H1 (cell line): ENCODE results near the gene RNF220. TPM values are rescaled to one million over a fixed set of nuclear protein-coding genes. Genes with fewer than 3 reads are reported as not detected.

Experiments used
- CTCF ChIA-PET: fragments of 300-600 bp; sonication (Branson Sonifier 250); formaldehyde crosslinking; loops from one replicate; lab custom pipeline; 2021; ENCODE audit not compliant: partially characterized antibody; lab: Charles Lee
- POLR2A ChIA-PET: fragments of 300-600 bp; sonication (Branson Sonifier 250); formaldehyde crosslinking; loops from one replicate; lab custom pipeline; 2021; ENCODE audit warnings: inconsistent platforms; ENCODE audit not compliant: partially characterized antibody; lab: Charles Lee
- DNase-seq, 2 experiments: peaks; one replicate each; pipeline versions ENCODE4 v3.0.0 to v3.0.0-alpha.2; 2010 to 2022; ENCODE audit warnings: low spot score in 2 of 2, low read depth in 1 of 2, mixed read lengths in 1 of 2
- FAIRE-seq: peaks from 2 replicates; lab custom pipeline; 2011; peaks lifted over from hg19 to GRCh38; lab: Jason Lieb, UNC
- H2AFZ ChIP-seq: 2 replicates; pipeline ENCODE4 v1.8.1; 2012; ENCODE audit warnings: low read length, inconsistent platforms
- H2AK5ac ChIP-seq: 2 replicates; pipeline ENCODE4 v1.6.1; 2013; ENCODE audit warnings: low read depth, low read length
- H2BK120ac ChIP-seq: replicated peaks from 2 replicates; pipeline ENCODE3; 2013; ENCODE audit warnings: low read depth, low read length, inconsistent platforms
- H2BK12ac ChIP-seq: 2 replicates; pipeline ENCODE4 v1.6.1; 2013; ENCODE audit warnings: low read depth, low read length
- H2BK15ac ChIP-seq: 2 replicates; pipeline ENCODE4 v1.6.1; 2013; ENCODE audit warnings: low read length
- H2BK20ac ChIP-seq: 2 replicates; pipeline ENCODE4 v1.6.1; 2013; ENCODE audit warnings: low read length
- H2BK5ac ChIP-seq: 2 replicates; pipeline ENCODE4 v1.6.1; 2013; ENCODE audit warnings: low read depth, low read length
- H3K14ac ChIP-seq: 2 replicates; pipeline ENCODE4 v1.6.1; 2013; ENCODE audit warnings: inconsistent platforms; ENCODE audit not compliant: insufficient read length
- H3K18ac ChIP-seq: 2 replicates; pipeline ENCODE4 v1.6.1; 2013; ENCODE audit warnings: low read length; ENCODE audit errors: extremely low read depth
- H3K23ac ChIP-seq: 2 replicates; pipeline ENCODE4 v1.6.1; 2013; ENCODE audit warnings: inconsistent platforms; ENCODE audit not compliant: insufficient read length
- H3K23me2 ChIP-seq: 2 replicates; pipeline ENCODE4 v1.6.1; 2013; ENCODE audit warnings: low read depth, low read length
- H3K27ac ChIP-seq: 2 replicates; pipeline ENCODE4 v1.6.1; 2011; ENCODE audit warnings: low read depth, low read length, inconsistent platforms
- H3K27me3 ChIP-seq, 4 experiments: replicated peaks in 1 of 4; 1 replicate in 1 of 4; 2 replicates in 3 of 4; pipeline versions ENCODE4 v1.6.1 to v1.8.1; 2011 to 2013; ENCODE audit warnings: low read length in 3 of 4, mild to moderate bottlenecking in 3 of 4, inconsistent platforms in 2 of 4, mixed read lengths in 2 of 4, moderate library complexity in 1 of 4; ENCODE audit not compliant: control insufficient read depth in 3 of 4, insufficient read depth in 3 of 4; ENCODE audit errors: extremely low read depth in 1 of 4
- H3K36me3 ChIP-seq, 4 experiments: 2 replicates each; pipeline versions ENCODE4 v1.6.1 to v1.8.1; 2011 to 2013; ENCODE audit warnings: mild to moderate bottlenecking in 4 of 4, low read length in 3 of 4, moderate library complexity in 2 of 4, control low read depth in 1 of 4, inconsistent platforms in 1 of 4; ENCODE audit not compliant: insufficient read depth in 4 of 4, control insufficient read depth in 2 of 4
- H3K4ac ChIP-seq: replicated peaks from 2 replicates; pipeline ENCODE3; 2013; ENCODE audit warnings: low read length, low read depth, mixed read lengths, inconsistent platforms; ENCODE audit not compliant: insufficient read length
- H3K4me1 ChIP-seq, 4 experiments: replicated peaks in 1 of 4; 1 replicate in 1 of 4; 2 replicates in 3 of 4; pipeline versions ENCODE4 v1.6.1 to v1.8.1; 2011 to 2013; ENCODE audit warnings: low read length in 3 of 4, inconsistent platforms in 2 of 4, mixed read lengths in 1 of 4; ENCODE audit not compliant: insufficient read depth in 4 of 4, control insufficient read depth in 3 of 4
- H3K4me2 ChIP-seq, 2 experiments: 2 replicates each; pipeline versions ENCODE4 v1.6.1 to v1.8.1; 2011 to 2013; ENCODE audit warnings: low read depth in 2 of 2, low read length in 2 of 2, control low read depth in 1 of 2, inconsistent platforms in 1 of 2, mild to moderate bottlenecking in 1 of 2; ENCODE audit not compliant: insufficient read depth in 1 of 2
- H3K4me3 ChIP-seq, 4 experiments: fragments of 200-600, 300-600 bp in 1 of 4; sonication (generic), shearing (Covaris generic), sonication (Bioruptor Twin) in 1 of 4; 2 replicates each; pipeline versions ENCODE4 v1.5.1 to v1.8.1; 2011 to 2016; ENCODE audit warnings: low read length in 4 of 4, low read depth in 3 of 4, control low read depth in 2 of 4, inconsistent platforms in 2 of 4, mild to moderate bottlenecking in 2 of 4, mixed read lengths in 1 of 4, moderate library complexity in 1 of 4; ENCODE audit not compliant: insufficient read depth in 2 of 4; ENCODE audit errors: extremely low read depth in 1 of 4
- H3K56ac ChIP-seq: replicated peaks from 2 replicates; pipeline ENCODE3; 2013; ENCODE audit warnings: low read depth, mild to moderate bottlenecking, mixed read lengths, low read length, inconsistent platforms; ENCODE audit not compliant: insufficient read length
- H3K79me1 ChIP-seq: 2 replicates; pipeline ENCODE4 v1.6.1; 2013; ENCODE audit warnings: low read depth, low read length, control low read depth
- H3K79me2 ChIP-seq, 2 experiments: 2 replicates each; pipeline versions ENCODE4 v1.6.1 to v1.8.1; 2012 to 2013; ENCODE audit warnings: low read length in 2 of 2, mild to moderate bottlenecking in 2 of 2, inconsistent platforms in 1 of 2; ENCODE audit not compliant: insufficient read depth in 2 of 2, control insufficient read depth in 1 of 2
- H3K9ac ChIP-seq, 4 experiments: replicated peaks in 1 of 4; 1 replicate in 1 of 4; 2 replicates in 3 of 4; pipeline versions ENCODE4 v1.6.1 to v1.8.1; 2011 to 2013; ENCODE audit warnings: low read depth in 3 of 4, low read length in 3 of 4, control low read depth in 2 of 4, mild to moderate bottlenecking in 2 of 4, moderate library complexity in 2 of 4, inconsistent platforms in 1 of 4; ENCODE audit errors: extremely low read depth in 1 of 4
- H3K9me3 ChIP-seq, 2 experiments: 2 replicates each; pipeline versions ENCODE4 v1.6.1 to v1.8.1; 2012 to 2013; ENCODE audit warnings: mild to moderate bottlenecking in 2 of 2, moderate library complexity in 2 of 2, control low read depth in 1 of 2, inconsistent platforms in 1 of 2, low read depth in 1 of 2, low read length in 1 of 2, mixed read lengths in 1 of 2; ENCODE audit not compliant: insufficient read depth in 2 of 2
- H4K20me1 ChIP-seq, 2 experiments: replicated peaks in 1 of 2; 2 replicates each; pipeline versions ENCODE3 to v1.8.1; 2011 to 2013; ENCODE audit warnings: inconsistent platforms in 2 of 2, low read length in 2 of 2, mild to moderate bottlenecking in 1 of 2; ENCODE audit not compliant: insufficient read depth in 2 of 2, control insufficient read depth in 1 of 2
- H4K5ac ChIP-seq: 2 replicates; pipeline ENCODE4 v1.6.1; 2013; ENCODE audit warnings: low read length, low read depth, mixed read lengths, inconsistent platforms; ENCODE audit not compliant: insufficient read length
- H4K8ac ChIP-seq: 2 replicates; pipeline ENCODE4 v1.8.0; 2013; ENCODE audit warnings: mild to moderate bottlenecking, moderate library complexity, low read length, inconsistent platforms; ENCODE audit not compliant: insufficient read depth; ENCODE audit errors: extremely low read depth
- H4K91ac ChIP-seq: replicated peaks from 2 replicates; pipeline ENCODE3; 2013; ENCODE audit warnings: low read length, mixed read lengths, inconsistent platforms; ENCODE audit not compliant: insufficient read length
- BACH1 ChIP-seq: IDR thresholded peaks from 2 replicates; pipeline ENCODE4 v1.6.1; 2012; ENCODE audit warnings: low read length, improper control_type of control experiment
- CEBPB ChIP-seq: IDR thresholded peaks from 2 replicates; pipeline ENCODE4 v1.6.1; 2012; ENCODE audit warnings: low read depth, low read length
- FOSL1 ChIP-seq: IDR thresholded peaks from 2 replicates; pipeline ENCODE4 v1.6.1; 2011; ENCODE audit warnings: mild to moderate bottlenecking, low read depth, low read length, moderate library complexity; ENCODE audit not compliant: insufficient read depth
- GTF2F1 ChIP-seq: IDR thresholded peaks from 2 replicates; pipeline ENCODE4 v1.6.1; 2012; ENCODE audit warnings: low read depth, low read length, improper control_type of control experiment, borderline replicate concordance
- RFX5 ChIP-seq: IDR thresholded peaks from 2 replicates; pipeline ENCODE4 v1.6.1; 2011; ENCODE audit warnings: low read depth, low read length, improper control_type of control experiment, borderline replicate concordance
- SAP30 ChIP-seq: fragments of 300-600 bp; sonication (generic); IDR thresholded peaks from 2 replicates; pipeline ENCODE4 v1.7.1; 2012; ENCODE audit warnings: low read length, moderate library complexity, mild to moderate bottlenecking, inconsistent platforms; ENCODE audit not compliant: insufficient read depth, insufficient replicate concordance
- SIX5 ChIP-seq: IDR thresholded peaks from 2 replicates; pipeline ENCODE4 v1.6.1; 2011; ENCODE audit warnings: mild to moderate bottlenecking, low read depth, low read length
- SP1 ChIP-seq: IDR thresholded peaks from 2 replicates; pipeline ENCODE4 v1.6.1; 2011; ENCODE audit warnings: low read depth, low read length
- SP2 ChIP-seq: IDR thresholded peaks from 2 replicates; pipeline ENCODE4 v1.6.1; 2012; ENCODE audit warnings: mild to moderate bottlenecking, low read length, inconsistent platforms
- TAF1 ChIP-seq: IDR thresholded peaks from 2 replicates; pipeline ENCODE4 v1.6.1; 2011; ENCODE audit warnings: mild to moderate bottlenecking, low read depth, low read length
- TBP ChIP-seq: IDR thresholded peaks from 2 replicates; pipeline ENCODE4 v1.6.1; 2011; ENCODE audit warnings: low read depth, low read length, improper control_type of control experiment
- WGBS, 2 experiments: shearing (Covaris generic) in 1 of 2; methylation state at CpG; one replicate each; pipeline versions ENCODE4 v1.1.6 to v1.1.7; 2013 to 2015; ENCODE audit warnings: low lambda C conversion rate in 2 of 2, mixed read lengths in 2 of 2, inconsistent platforms in 1 of 2, low coverage in 1 of 2, missing lambda C conversion rate in 1 of 2; ENCODE audit not compliant: insufficient replicate concordance in 2 of 2, insufficient coverage in 1 of 2, insufficient read length in 1 of 2; ENCODE audit errors: extremely low coverage in 1 of 2, missing lambda C conversion rate in 1 of 2; 5-methylcytosine and 5-hydroxymethylcytosine counted together
- polyA plus RNA-seq, 7 experiments: library from polyadenylated mRNA; depleted of rRNA in 3 of 7; stranded (reverse) in 5 of 7; unstranded in 2 of 7; fragments of >200 nt in 5 of 7; fragments of 200-250 nt in 2 of 7; gene quantifications; 1 replicate in 5 of 7; 2 replicates in 1 of 7; 4 replicates in 1 of 7; pipeline versions ENCODE4 v1.2.1 to v1.2.3, GENCODE V29; 2011 to 2013; ENCODE audit warnings: missing spikeins in 2 of 7, mixed read lengths in 2 of 7
- total RNA-seq: library from RNA; stranded (reverse); fragmentation: NEBNext Ultra II Directional; extraction: Animal tissue kit (Norgen Biotek cat#: 25700); gene quantifications from 2 replicates; pipeline ENCODE4 v1.2.1, GENCODE V29; 2021
- TF ChIP-seq, protein P1 (sequence below): IDR thresholded peaks from 2 replicates; pipeline ENCODE4 v1.6.1; 2011; ENCODE audit warnings: low read length, improper control_type of control experiment
- TF ChIP-seq, protein P2 (sequence below): IDR thresholded peaks from 2 replicates; pipeline ENCODE4 v1.6.1; 2011; ENCODE audit warnings: low read depth, mild to moderate bottlenecking, low read length; ENCODE audit not compliant: insufficient read depth

Gene RNF220
- total and polyA plus RNA-seq, 2 of the 8 experiments (the other 6 are each of a cell fraction or from before 2014, with no cell fraction given), result 123 to 160 TPM

DNA sequence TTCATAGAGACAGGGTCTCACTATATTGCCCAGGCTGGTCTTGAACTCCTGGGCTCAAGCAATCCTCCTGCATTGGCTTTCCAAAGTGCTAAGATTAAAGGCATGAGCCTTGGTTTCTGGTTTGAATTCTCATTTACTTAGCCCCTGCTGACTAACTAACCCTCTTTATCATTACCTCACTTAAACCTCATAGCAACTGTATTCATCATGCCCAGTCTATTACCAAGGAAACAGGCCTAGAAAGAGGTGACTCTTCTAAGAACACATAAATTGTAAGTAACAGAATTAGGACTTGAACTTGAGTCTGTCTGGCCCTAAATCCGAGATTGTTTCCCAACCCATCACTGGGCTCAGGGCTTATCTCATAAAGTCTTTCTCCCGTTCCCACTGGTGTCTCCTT lies 225.1 kb downstream of the RNF220 start:
- FAIRE-seq (no peak), DNase-seq (no peak)
- H3K4me2 ChIP-seq, result no peak overlapping the region
- peaks cover 3 to 26% of the 10 kb centered on the region in 2 experiments; a peak in 3 of 4 replicates for H3K79me2 ChIP-seq
- H3K4me1 ChIP-seq, result peaks cover 0 to 11% (median 4%) of the 10 kb centered on the region in 4 experiments; a peak in 6 of 7 replicates
- H4K20me1 ChIP-seq, result no peaks in the 10 kb centered on the region
- H2BK5ac ChIP-seq, result no peak overlapping the region
- H3K4ac ChIP-seq, result no peak overlapping the region
- no peak overlapping the region for H3K23ac ChIP-seq
- no peak overlapping the region for H2BK20ac ChIP-seq
- no peak overlapping the region for H3K56ac ChIP-seq
- POLR2A ChIA-PET, result interaction anchor here (2.9 to 30.8 kb wide), 5 partner anchors 1 to 44 kb away, joined by 16 to 633 read pairs (median 58); partner anchors contain the start of genes ARMH1 and TMEM53
- WGBS, 2 experiments, result 96% methylated on average over 2 of the region's 2 CpGs; no CpG with 5 or more reads in 1 of the 2 experiments
- H2BK15ac ChIP-seq, result no peak overlapping the region
- H2BK120ac ChIP-seq, result no peak overlapping the region
- no peak overlapping the region for H4K5ac ChIP-seq
- no peak overlapping the region for H3K27ac ChIP-seq
- no peaks in the 10 kb centered on the region; the same call in 1 of the 2 replicates for H3K23me2 ChIP-seq
- H4K91ac ChIP-seq, result no peak overlapping the region
- H3K79me1 ChIP-seq, result peaks cover 12% of the 10 kb centered on the region
- H3K36me3 ChIP-seq, result peaks cover 7 to 21% (median 13%) of the 10 kb centered on the region in 4 experiments; a peak in 7 of 8 replicates
- H3K14ac ChIP-seq, result no peak overlapping the region
- H3K18ac ChIP-seq, result no peak overlapping the region
- CTCF ChIA-PET, result interaction anchor here (0.8 to 15.0 kb wide), 11 partner anchors 9 to 696 kb away, joined by 3 to 197 read pairs (median 6); partner anchors contain the start of gene ARTN
- H3K4me3 ChIP-seq, result no peak overlapping the region
- H3K9me3 ChIP-seq, result no peaks in the 10 kb centered on the region
- no peak overlapping the region for H2BK12ac ChIP-seq
- no peak overlapping the region for H3K9ac ChIP-seq
- no peak overlapping the region for H2AK5ac ChIP-seq
- no peak overlapping the region for H2AFZ ChIP-seq
- H4K8ac ChIP-seq, result no peak overlapping the region
- H3K27me3 ChIP-seq, result no peaks in the 10 kb centered on the region
- TF ChIP-seq RFX5 (no peak), TAF1 (no peak), TBP (no peak), SAP30 (no peak), BACH1 (no peak), SP2 (no peak), GTF2F1 (no peak), SIX5 (no peak), CEBPB (no peak), SP1 (no peak), FOSL1 (no peak)
- TF ChIP-seq, protein P1, sequence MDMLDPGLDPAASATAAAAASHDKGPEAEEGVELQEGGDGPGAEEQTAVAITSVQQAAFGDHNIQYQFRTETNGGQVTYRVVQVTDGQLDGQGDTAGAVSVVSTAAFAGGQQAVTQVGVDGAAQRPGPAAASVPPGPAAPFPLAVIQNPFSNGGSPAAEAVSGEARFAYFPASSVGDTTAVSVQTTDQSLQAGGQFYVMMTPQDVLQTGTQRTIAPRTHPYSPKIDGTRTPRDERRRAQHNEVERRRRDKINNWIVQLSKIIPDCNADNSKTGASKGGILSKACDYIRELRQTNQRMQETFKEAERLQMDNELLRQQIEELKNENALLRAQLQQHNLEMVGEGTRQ, result no peak
- TF ChIP-seq, protein P2, sequence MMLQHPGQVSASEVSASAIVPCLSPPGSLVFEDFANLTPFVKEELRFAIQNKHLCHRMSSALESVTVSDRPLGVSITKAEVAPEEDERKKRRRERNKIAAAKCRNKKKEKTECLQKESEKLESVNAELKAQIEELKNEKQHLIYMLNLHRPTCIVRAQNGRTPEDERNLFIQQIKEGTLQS, result no peak
